Stomach (tissue), 9 donors: ENCODE measurements around the gene ACP4. TPM values are rescaled to one million over a fixed set of nuclear protein-coding genes. Genes with fewer than 3 reads are reported as not detected.
"Not testable (repeated sequence)": the region's sequence is repeated elsewhere in the genome, so short reads cannot be mapped to it uniquely, and the experiment has no call there.

Experiments
- DNase-seq, 2 donors: peaks; one replicate each; pipeline versions ENCODE4 v3.0.0 to v3.0.0-alpha.2; 2013 to 2019
- H3K27ac ChIP-seq, 5 donors: fragments of 200-600 bp in 4 of 5; sonication (generic) in 4 of 5; one replicate each; pipeline ENCODE4 v1.5.1; 2013 to 2019; ENCODE audit warnings: mild to moderate bottlenecking in 1 of 5, moderate library complexity in 1 of 5
- H3K27me3 ChIP-seq, 3 donors: fragments of 200-600 bp; sonication (generic); one replicate each; pipeline ENCODE4 v1.5.1; 2017 to 2019; ENCODE audit warnings: mixed run types in 1 of 3
- H3K36me3 ChIP-seq, 4 donors: fragments of 200-600 bp; sonication (generic); 1 replicate in 3 of 4; 2 replicates in 1 of 4; pipeline ENCODE4 v1.5.1; 2016 to 2019
- H3K4me1 ChIP-seq, 4 donors: fragments of 200-600 bp; sonication (generic); one replicate each; pipeline ENCODE4 v1.5.1; 2016 to 2019
- H3K4me3 ChIP-seq, 4 donors: fragments of 200-600 bp; sonication (generic) in 3 of 4; one replicate each; pipeline ENCODE4 v1.5.1; 2016 to 2019; ENCODE audit warnings: mild to moderate bottlenecking in 1 of 4
- H3K9me3 ChIP-seq, 4 donors: fragments of 200-600 bp; sonication (generic); one replicate each; pipeline ENCODE4 v1.5.1; 2016 to 2019
- EP300 ChIP-seq: sonication (generic); formaldehyde crosslinking; IDR thresholded peaks from one replicate; pipeline ENCODE4 v1.6.1; 2017; ENCODE audit warnings: antibody characterized with exemption
- POLR2A ChIP-seq, 4 donors: fragments of 450-650 bp; IDR thresholded peaks; one replicate each; pipeline ENCODE4 v1.6.1; 2016; ENCODE audit warnings: antibody characterized with exemption in 4 of 4, control low read depth in 2 of 4, mild to moderate bottlenecking in 1 of 4, moderate library complexity in 1 of 4
- POLR2AphosphoS5 ChIP-seq, 3 donors: sonication (generic); formaldehyde crosslinking; IDR thresholded peaks; one replicate each; pipeline ENCODE4 v1.6.1; 2016; ENCODE audit warnings: antibody characterized with exemption in 3 of 3
- WGBS, 5 donors: extraction: QIAGEN DNeasy Blood & Tissue Kit in 3 of 5; methylation state at CpG; one replicate each; pipeline versions ENCODE4 v1.1.5 to v1.1.7; 2013 to 2018; 5-methylcytosine and 5-hydroxymethylcytosine counted together
- intact Hi-C: fragments of 100-400 bp; cut with DNase I; formaldehyde crosslinking; loops from one replicate; pipeline ENCODE4 v1.15.1; 2023; ENCODE audit warnings: low total_unique reads
- polyA plus RNA-seq, 3 donors: library from polyadenylated mRNA; stranded (reverse); fragments of 200-250 nt; gene quantifications; one replicate each; pipeline ENCODE4 v1.2.3, GENCODE V29; 2013
- total RNA-seq, 5 donors: library from RNA; depleted of rRNA; stranded (reverse); fragments of >200 nt; gene quantifications; one replicate each; pipeline versions ENCODE4 v1.1.0 to v1.2.3, GENCODE V29; 2014 to 2016
- TF ChIP-seq, protein P1 (sequence below), 7 experiments: fragments of 450-650 bp in 4 of 7; fragments of 200-600 bp in 3 of 7; sonication (generic) in 3 of 7; IDR thresholded peaks; one replicate each; pipeline ENCODE4 v1.5.1; 2016 to 2019; ENCODE audit warnings: antibody characterized with exemption in 7 of 7, control low read depth in 2 of 7, mild to moderate bottlenecking in 1 of 7
- donor health status: healthy with polysubstance abuse.
- donor health status: Bipolar disorder and iron deficiency.
- donor health status: healthy.

ACP4 gene
- total and polyA plus RNA-seq, 8 donors: not detected

DNA sequence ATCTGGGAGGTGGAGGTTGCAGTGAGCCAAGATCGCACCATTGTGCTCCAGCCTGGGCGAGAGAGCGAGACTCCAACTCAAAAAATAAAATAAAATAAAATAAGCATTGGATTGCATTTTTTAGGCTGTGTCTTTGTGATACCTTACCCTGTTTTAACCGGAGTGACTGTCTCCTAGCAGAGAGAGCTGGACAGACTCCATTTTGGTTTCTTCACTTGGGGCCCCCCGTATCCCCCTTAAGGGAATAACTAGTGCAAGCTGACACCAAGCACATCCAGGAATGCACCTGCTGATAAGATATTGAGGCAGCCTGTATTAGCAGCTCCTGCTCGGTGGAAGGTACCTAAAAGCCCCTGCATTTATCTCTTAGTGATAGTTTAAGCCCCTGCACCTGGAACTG, 40.7 kb upstream of the ACP4 start:
- H3K36me3 ChIP-seq: no peaks in the 10 kb centered on the region
- H3K27me3 ChIP-seq: peaks cover 0 to 63% (median 0%) of the 10 kb centered on the region in 3 donors
- H3K27ac ChIP-seq: no peak overlapping the region
- DNase-seq: no peak
- 55 to 60% (median 58%) methylated on average over 6 of the region's 6 CpGs for WGBS, 5 donors
- no peak for TF ChIP-seq POLR2AphosphoS5 (IDR thresholded peaks at IDR 0.05)
- TF ChIP-seq, protein P1, sequence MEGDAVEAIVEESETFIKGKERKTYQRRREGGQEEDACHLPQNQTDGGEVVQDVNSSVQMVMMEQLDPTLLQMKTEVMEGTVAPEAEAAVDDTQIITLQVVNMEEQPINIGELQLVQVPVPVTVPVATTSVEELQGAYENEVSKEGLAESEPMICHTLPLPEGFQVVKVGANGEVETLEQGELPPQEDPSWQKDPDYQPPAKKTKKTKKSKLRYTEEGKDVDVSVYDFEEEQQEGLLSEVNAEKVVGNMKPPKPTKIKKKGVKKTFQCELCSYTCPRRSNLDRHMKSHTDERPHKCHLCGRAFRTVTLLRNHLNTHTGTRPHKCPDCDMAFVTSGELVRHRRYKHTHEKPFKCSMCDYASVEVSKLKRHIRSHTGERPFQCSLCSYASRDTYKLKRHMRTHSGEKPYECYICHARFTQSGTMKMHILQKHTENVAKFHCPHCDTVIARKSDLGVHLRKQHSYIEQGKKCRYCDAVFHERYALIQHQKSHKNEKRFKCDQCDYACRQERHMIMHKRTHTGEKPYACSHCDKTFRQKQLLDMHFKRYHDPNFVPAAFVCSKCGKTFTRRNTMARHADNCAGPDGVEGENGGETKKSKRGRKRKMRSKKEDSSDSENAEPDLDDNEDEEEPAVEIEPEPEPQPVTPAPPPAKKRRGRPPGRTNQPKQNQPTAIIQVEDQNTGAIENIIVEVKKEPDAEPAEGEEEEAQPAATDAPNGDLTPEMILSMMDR (IDR thresholded peaks at IDR 0.05): no peak
- TF ChIP-seq POLR2A (IDR thresholded peaks at IDR 0.05): no peak
- no peak for TF ChIP-seq EP300
- H3K4me3 ChIP-seq: no peak overlapping the region
- no peaks in the 10 kb centered on the region for H3K4me1 ChIP-seq
- intact Hi-C loops: no loop called here
- H3K9me3 ChIP-seq: no peaks in the 10 kb centered on the region

DNA sequence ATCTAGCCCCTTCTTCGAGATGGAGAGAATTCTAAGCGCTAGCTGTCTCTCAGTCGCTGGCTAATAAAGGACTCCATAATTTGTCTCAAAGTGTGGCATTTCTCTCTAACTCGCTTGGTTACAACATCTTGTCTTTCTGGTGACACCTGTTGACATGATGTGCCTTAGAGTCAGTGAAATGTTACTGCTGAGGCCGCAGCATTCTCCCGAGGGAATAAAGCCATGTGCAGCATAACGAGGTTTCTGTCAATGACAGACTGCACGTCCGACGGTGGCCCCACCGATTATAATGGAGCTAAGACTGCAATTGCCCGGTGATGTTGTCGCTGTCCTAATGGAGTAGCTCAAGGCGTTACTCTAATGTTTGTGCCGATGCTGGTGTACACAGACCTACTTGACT, 40.2 kb upstream of the ACP4 start:
- Histone ChIP-seq H3K27ac (no peak overlapping the region), H3K4me1 (no peaks in the 10 kb centered on the region), H3K9me3 (no peaks in the 10 kb centered on the region), H3K36me3 (no peaks in the 10 kb centered on the region), H3K27me3 (peaks cover 0 to 68% (median 0%) of the 10 kb centered on the region in 3 donors), H3K4me3 (no peak overlapping the region)
- WGBS, 5 donors: 40 to 59% (median 54%) methylated on average over 15 of the region's 15 CpGs
- intact Hi-C loops: no loop called here
- TF ChIP-seq EP300: no peak
- no peak for TF ChIP-seq POLR2A (IDR thresholded peaks at IDR 0.05)
- no peak for TF ChIP-seq POLR2AphosphoS5 (IDR thresholded peaks at IDR 0.05)
- TF ChIP-seq, protein P1 (IDR thresholded peaks at IDR 0.05): no peak
- DNase-seq: peak in 1 of 2 donors; percentile 4

DNA sequence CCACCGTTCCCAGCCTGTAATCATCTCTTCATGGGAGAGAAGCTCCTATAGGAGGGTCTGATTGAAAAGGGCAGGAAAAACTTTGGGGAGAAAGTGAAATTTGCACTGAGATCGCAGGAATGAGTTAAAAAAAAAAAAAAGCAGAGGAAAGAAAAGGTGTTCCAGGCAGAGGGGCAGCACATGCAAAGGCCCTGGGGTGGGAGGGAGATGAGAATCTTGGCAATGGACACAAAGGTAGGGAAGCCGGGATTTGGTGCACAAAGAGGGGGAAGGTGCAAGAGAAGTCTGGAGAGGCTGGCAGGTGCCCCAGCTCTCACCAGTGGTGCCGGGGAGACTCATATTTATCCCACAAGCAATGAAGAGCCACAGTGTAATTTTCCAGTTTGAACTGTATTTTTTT, 36.3 kb upstream of the ACP4 start:
- no peaks in the 10 kb centered on the region for H3K36me3 ChIP-seq
- peaks cover 0 to 64% (median 0%) of the 10 kb centered on the region in 3 donors for H3K27me3 ChIP-seq
- DNase-seq: no peak
- no peak overlapping the region for H3K4me3 ChIP-seq
- intact Hi-C loops: no loop called here
- TF ChIP-seq EP300 (no peak), POLR2AphosphoS5 (IDR thresholded peaks at IDR 0.05) (no peak), POLR2A (IDR thresholded peaks at IDR 0.05) (no peak)
- TF ChIP-seq, protein P1 (IDR thresholded peaks at IDR 0.05): no peak
- H3K27ac ChIP-seq: no peak overlapping the region
- 74 to 89% (median 87%) methylated on average over 4 of the region's 4 CpGs for WGBS, 5 donors
- no peaks in the 10 kb centered on the region for H3K4me1 ChIP-seq
- H3K9me3 ChIP-seq: no peaks in the 10 kb centered on the region

DNA sequence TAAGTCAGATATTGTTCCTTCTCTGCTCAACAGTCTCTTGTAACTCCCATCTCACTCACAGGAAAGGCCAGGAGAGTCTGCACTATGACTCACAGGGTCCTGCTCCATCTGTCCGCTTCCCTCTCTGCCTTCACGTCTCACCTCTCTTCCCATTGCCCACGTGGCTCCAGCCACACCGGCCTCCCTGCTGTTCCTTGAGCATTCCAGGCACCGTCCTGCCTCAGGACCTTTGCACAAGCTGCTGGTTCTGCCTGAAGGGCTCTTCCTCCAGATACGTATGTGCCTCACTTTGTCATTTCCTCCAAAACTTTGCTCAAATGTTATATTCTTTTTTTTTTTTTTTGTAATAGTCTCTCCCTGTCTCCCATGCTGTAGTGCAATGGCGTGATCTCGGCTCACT, 34.0 kb upstream of the ACP4 start:
- H3K27me3 ChIP-seq: peaks cover 0 to 44% (median 0%) of the 10 kb centered on the region in 3 donors
- H3K4me1 ChIP-seq, H3K36me3 ChIP-seq, DNase-seq, H3K9me3 ChIP-seq, intact Hi-C loops, H3K27ac ChIP-seq, H3K4me3 ChIP-seq: not testable (repeated sequence)
- WGBS, 5 donors: 64 to 76% (median 72%) methylated on average over 8 of the region's 8 CpGs

DNA sequence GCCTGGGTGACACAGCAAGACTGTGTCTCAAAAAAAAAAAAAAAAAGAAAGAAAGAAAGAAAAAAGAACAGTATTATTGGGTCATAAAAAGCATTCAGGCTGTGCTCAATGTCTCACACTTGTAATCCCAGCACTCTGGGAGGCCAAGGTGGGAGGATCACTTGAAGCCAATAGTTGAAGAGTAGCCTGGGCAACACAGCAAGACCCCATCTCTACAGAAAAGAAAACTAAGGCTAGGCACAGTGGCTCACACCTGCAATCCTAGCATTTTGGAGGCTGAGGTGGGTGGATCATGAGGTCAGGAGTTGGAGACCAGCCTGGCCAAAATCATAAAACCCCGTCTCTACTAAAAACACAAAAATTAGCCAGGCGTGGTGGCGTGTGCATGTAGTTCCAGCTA, 32.6 kb upstream of the ACP4 start:
- H3K27ac ChIP-seq, H3K9me3 ChIP-seq, intact Hi-C loops, H3K4me3 ChIP-seq, H3K4me1 ChIP-seq, H3K36me3 ChIP-seq, DNase-seq: not testable (repeated sequence)
- WGBS, 5 donors: 92 to 99% (median 96%) methylated on average over 3 of the region's 3 CpGs
- H3K27me3 ChIP-seq: peaks cover 0 to 39% (median 0%) of the 10 kb centered on the region in 3 donors

DNA sequence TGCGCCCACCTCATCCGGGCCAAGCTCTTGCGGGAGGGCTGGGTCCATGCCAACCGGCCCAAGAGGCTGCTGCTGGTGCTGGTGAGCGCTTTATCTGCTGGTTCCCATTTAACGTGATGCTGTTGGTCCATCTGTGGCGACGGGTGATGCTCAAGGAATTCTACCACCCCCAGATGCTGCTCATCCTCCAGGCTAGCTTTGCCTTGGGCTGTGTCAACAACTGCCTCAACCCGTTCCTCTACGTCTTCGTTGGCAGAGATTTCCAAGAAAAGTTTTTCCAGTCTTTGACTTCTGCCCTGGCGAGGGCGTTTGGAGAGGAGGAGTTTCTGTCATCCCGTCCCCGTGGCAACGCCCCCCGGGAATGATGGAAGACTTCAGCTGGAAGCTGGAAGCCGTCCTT, 31.1 kb upstream of the ACP4 start:
- peaks cover 0 to 31% (median 0%) of the 10 kb centered on the region in 3 donors for H3K27me3 ChIP-seq
- intact Hi-C loops, H3K4me1 ChIP-seq, DNase-seq, H3K9me3 ChIP-seq, H3K27ac ChIP-seq, H3K36me3 ChIP-seq, H3K4me3 ChIP-seq: not testable (repeated sequence)
- WGBS, 5 donors: 71 to 84% (median 77%) methylated on average over 11 to 18 of the region's 18 CpGs
